Measurements from ENCODE around the gene ZMYND12. TPM values are rescaled to one million over a fixed set of nuclear protein-coding genes. Genes with fewer than 3 reads are reported as not detected.

Gene ZMYND12
- total and polyA plus RNA-seq, 2 of the 4 experiments (the other 2 are of a cell fraction) = under 0.01 to 0.03 TPM

DNA sequence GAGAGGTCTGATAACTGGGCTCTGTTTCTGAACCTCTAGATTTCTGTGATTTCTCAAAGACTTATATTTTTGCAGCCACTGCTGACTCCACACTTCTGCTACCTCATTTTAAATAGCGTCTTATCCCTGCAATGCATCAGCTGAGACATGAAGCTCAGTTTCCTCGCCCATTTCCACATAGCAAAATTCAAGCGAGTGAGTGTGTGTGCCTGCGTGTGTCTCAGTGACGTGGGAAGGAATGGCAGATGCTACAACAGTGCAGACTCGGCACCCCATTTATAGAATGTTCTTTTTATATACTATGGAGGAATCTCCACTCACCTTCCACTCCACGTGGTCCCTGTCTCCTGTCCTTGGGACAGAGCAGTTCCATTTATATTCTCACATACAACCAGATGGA is 35.7 kb downstream of the ZMYND12 start:
- no peak overlapping the region for H3K4ac ChIP-seq (ENCODE audit: low read depth, low read length)
- no peak overlapping the region for H3K4me3 ChIP-seq (ENCODE audit: insufficient read depth, low read depth, low read length)
- H3K9me3 ChIP-seq (ENCODE audit: control insufficient read depth, insufficient read depth, low read length) = no peaks in the 10 kb centered on the region
- H3K27ac ChIP-seq (ENCODE audit: insufficient read depth, low read length) = no peak overlapping the region
- H3K27me3 ChIP-seq (ENCODE audit: control insufficient read depth, insufficient read depth, low read length) = peaks cover 41% of the 10 kb centered on the region
- no peak overlapping the region for H4K8ac ChIP-seq (ENCODE audit: low read depth in 2 of 2, low read length in 2 of 2)
- no peak overlapping the region for H2BK15ac ChIP-seq (ENCODE audit: low read depth, low read length)
- POLR2A ChIA-PET (ENCODE audit: unreplicated experiment) = interaction anchor here (0.6 kb wide), 1 partner anchor 952 kb away, joined by 14 read pairs; no protein-coding TSS in a partner anchor
- H3K9me1 ChIP-seq (ENCODE audit: insufficient read depth, low read length) = no peaks in the 10 kb centered on the region
- TF ChIP-seq CEBPB (IDR thresholded peaks at IDR 0.05; ENCODE audit: low read depth, low read length) (no peak), USF2 (IDR thresholded peaks at IDR 0.05; ENCODE audit: low read depth, low read length) (no peak), MAZ (IDR thresholded peaks at IDR 0.05; ENCODE audit: borderline replicate concordance, low read depth, low read length) (no peak), BHLHE40 (IDR thresholded peaks at IDR 0.05; ENCODE audit: low read depth, low read length) (no peak), POLR2A (IDR thresholded peaks at IDR 0.05; ENCODE audit: low read depth, low read length) (no peak), FOS (IDR thresholded peaks at IDR 0.05; ENCODE audit: low read depth, low read length) (no peak), SMC3 (IDR thresholded peaks at IDR 0.05; ENCODE audit: low read depth, low read length) (no peak), MXI1 (IDR thresholded peaks at IDR 0.05; ENCODE audit: borderline replicate concordance, low read depth, low read length) (no peak), CHD1 (IDR thresholded peaks at IDR 0.05; ENCODE audit: low read depth, low read length) (no peak), MAFK (IDR thresholded peaks at IDR 0.05; ENCODE audit: low read depth, low read length) (no peak), RAD21 (IDR thresholded peaks at IDR 0.05; ENCODE audit: low read length) (no peak)
- no peak overlapping the region for H3K14ac ChIP-seq (replicated peaks; ENCODE audit: low read depth, low read length)
- peaks cover 3% of the 10 kb centered on the region; the same call in 1 of the 2 replicates for H3K4me1 ChIP-seq (ENCODE audit: control insufficient read depth, insufficient read depth, low read length)
- H4K5ac ChIP-seq (ENCODE audit: low read depth, low read length) = no peak overlapping the region
- no peak overlapping the region for H2BK5ac ChIP-seq (ENCODE audit: low read depth, low read length, poor library complexity, severe bottlenecking)
- ATAC-seq (ENCODE audit: low read depth) (no peak), DNase-seq (no peak)
- CTCF ChIA-PET = no interaction called here
- no peak overlapping the region for H3K23ac ChIP-seq (ENCODE audit: low read depth, low read length)
- 29% methylated on average over 1 of the region's 7 CpGs; no CpG with 5 or more reads in 1 of the 2 experiments for WGBS, 2 experiments (ENCODE audit: extremely low coverage in 2 of 2, insufficient read length in 1 of 2)
- no peak overlapping the region for H2BK120ac ChIP-seq (ENCODE audit: low read depth, low read length)
- H2BK20ac ChIP-seq (ENCODE audit: low read depth, low read length) = no peak overlapping the region
- intact Hi-C loops (cut with micrococcal nuclease) = no loop called here
- H2AK5ac ChIP-seq (ENCODE audit: low read depth, low read length) = no peak overlapping the region
- H3K9ac ChIP-seq (ENCODE audit: low read depth, low read length) = no peak overlapping the region
- H3K79me1 ChIP-seq (ENCODE audit: low read depth in 1 of 2, low read length in 2 of 2) = no peaks in the 10 kb centered on the region
- dilution Hi-C loops (cut with HindIII; ENCODE audit: low sequenced_read_pairs, unreplicated experiment) = no loop called here
- in situ Hi-C loops (cut with MboI; ENCODE audit: low sequenced_read_pairs) = no loop called here
- H3K36me3 ChIP-seq (ENCODE audit: control insufficient read depth, insufficient read depth, low read length) = no peaks in the 10 kb centered on the region
- H3K18ac ChIP-seq (ENCODE audit: low read depth, low read length) = no peak overlapping the region
- no peak overlapping the region for H2AFZ ChIP-seq (replicated peaks; ENCODE audit: low read length, poor library complexity)
- H3K56ac ChIP-seq (ENCODE audit: extremely low read depth, insufficient read depth, low read length) = no peak overlapping the region
- no peak overlapping the region for H2AK9ac ChIP-seq (replicated peaks; ENCODE audit: low read depth, low read length, poor library complexity)
- no peak overlapping the region for H3K4me2 ChIP-seq (ENCODE audit: low read depth, low read length)
- no TSS peak for BruUV-seq (replicated peaks)
- H4K91ac ChIP-seq (ENCODE audit: insufficient read depth, low read depth, low read length) = no peak overlapping the region
- H4K20me1 ChIP-seq (ENCODE audit: insufficient read depth, low read length) = no peaks in the 10 kb centered on the region

All from IMR-90 (cell line).